HG03354 (cell line): Measurements from ENCODE around the gene ANKRD34C.
A peak's percentile ranks its signal among the peaks of the same experiment; 100 is the strongest.
"Not testable (repeated sequence)": the region's sequence is repeated elsewhere in the genome, so short reads cannot be mapped to it uniquely, and the experiment has no call there.

Source experiments
- ATAC-seq: cut with Tn5 transposase; IDR thresholded peaks from one replicate; pipeline ENCODE4 v1.9.1; 2021; ENCODE audit warnings: mild to moderate bottlenecking; ENCODE audit not compliant: unreplicated experiment, poor library complexity, severe bottlenecking

The ANKRD34C gene

GRCh38 chr15:79310612-79310984, 28.1 kb downstream of the ANKRD34C start:
- ATAC-seq, result peak; percentile 19

- ATAC-seq, result peak; percentile 94
Observed at GRCh38 chr15:79310985-79311900, 28.7 kb downstream of the ANKRD34C start, which contains the start of gene TMED3. Gene TMED3, plus strand, starts transcription at chr15:79311112. Its CDS starts 138 bp downstream, at chr15:79311250.

GRCh38 chr15:79311901-79312553, 29.5 kb downstream of the ANKRD34C start:
- no peak for ATAC-seq

GRCh38 chr15:79314186-79314585, 31.7 kb downstream of the ANKRD34C start:
- ATAC-seq, result no peak

GRCh38 chr15:79314811-79315210, 32.3 kb downstream of the ANKRD34C start:
- no peak for ATAC-seq

GRCh38 chr15:79315623-79316328, 33.3 kb downstream of the ANKRD34C start:
- no peak for ATAC-seq

- no peak for ATAC-seq
Observed at GRCh38 chr15:79316864-79317263, 34.3 kb downstream of the ANKRD34C start.

- ATAC-seq, result not testable (repeated sequence)
Observed at GRCh38 chr15:79319973-79320372, 37.5 kb downstream of the ANKRD34C start.

GRCh38 chr15:79321876-79322275, 39.4 kb downstream of the ANKRD34C start:
- ATAC-seq, result no peak

GRCh38 chr15:79322306-79322705, 39.8 kb downstream of the ANKRD34C start:
- no peak for ATAC-seq

- ATAC-seq, result no peak
Observed at GRCh38 chr15:79322945-79323344, 40.4 kb downstream of the ANKRD34C start.

- ATAC-seq, result no peak
Observed at GRCh38 chr15:79329171-79329611, 46.7 kb downstream of the ANKRD34C start.
